GM19324 (cell line): ENCODE measurements around the gene CD22.
"Not testable (repeated sequence)": the region's sequence is repeated elsewhere in the genome, so short reads cannot be mapped to it uniquely, and the experiment has no call there.

Experiments
- ATAC-seq: cut with Tn5 transposase; IDR thresholded peaks from one replicate; pipeline ENCODE4 v1.9.1; 2021; ENCODE audit warnings: mild to moderate bottlenecking, moderate library complexity; ENCODE audit not compliant: unreplicated experiment, low FRiP score

Gene CD22

GRCh38 chr19:35353635-35354034 is 24.6 kb downstream of the CD22 start:
- no peak for ATAC-seq

GRCh38 chr19:35354898-35355297 is 25.9 kb downstream of the CD22 start:
- no peak for ATAC-seq

GRCh38 chr19:35355791-35356460 is 26.9 kb downstream of the CD22 start:
- no peak for ATAC-seq

GRCh38 chr19:35357867-35358573 is 29.0 kb downstream of the CD22 start, which contains the start of gene FFAR3:
TSS of gene FFAR3 (plus strand) at chr19:35358460. CDS start at chr19:35358891, 431 bp downstream.
- ATAC-seq: no peak

- not testable (repeated sequence) for ATAC-seq
Observed at GRCh38 chr19:35358834-35359233, 29.8 kb downstream of the CD22 start.

GRCh38 chr19:35359395-35359794 is 30.4 kb downstream of the CD22 start:
- ATAC-seq: not testable (repeated sequence)

GRCh38 chr19:35360081-35360480 is 31.1 kb downstream of the CD22 start:
- not testable (repeated sequence) for ATAC-seq

- ATAC-seq: no peak
Observed at GRCh38 chr19:35360880-35361420, 32.0 kb downstream of the CD22 start.

- ATAC-seq: no peak
Observed at GRCh38 chr19:35362261-35363000, 33.4 kb downstream of the CD22 start.

- no peak for ATAC-seq
Observed at GRCh38 chr19:35363001-35363590, 34.1 kb downstream of the CD22 start.

- ATAC-seq: no peak
Observed at GRCh38 chr19:35363711-35364425, 34.9 kb downstream of the CD22 start.

- ATAC-seq: no peak
Observed at GRCh38 chr19:35365303-35365702, 36.3 kb downstream of the CD22 start.

GRCh38 chr19:35368378-35368777 is 39.4 kb downstream of the CD22 start:
- ATAC-seq: no peak

- ATAC-seq: no peak
Observed at GRCh38 chr19:35369522-35369921, 40.5 kb downstream of the CD22 start.

GRCh38 chr19:35370722-35371121 is 41.7 kb downstream of the CD22 start, which contains the start of gene GPR42:
TSS of gene GPR42 (plus strand) at chr19:35371068. CDS start at chr19:35371360, 292 bp downstream.
- no peak for ATAC-seq

- no peak for ATAC-seq
Observed at GRCh38 chr19:35373492-35373891, 44.5 kb downstream of the CD22 start.

GRCh38 chr19:35374031-35374430 is 45.0 kb downstream of the CD22 start:
- not testable (repeated sequence) for ATAC-seq

GRCh38 chr19:35375505-35376307 is 46.7 kb downstream of the CD22 start:
- no peak for ATAC-seq

GRCh38 chr19:35377656-35378055 is 48.7 kb downstream of the CD22 start:
- ATAC-seq: no peak
